ENCODE measurements around the gene CPM. TPM values are rescaled to one million over a fixed set of nuclear protein-coding genes. Genes with fewer than 3 reads are reported as not detected.

Gene CPM
- total RNA-seq, 1 donor: 3.6 TPM

GRCh38 chr12:68950511-68950910, 17.5 kb upstream of the CPM start:
- no peak overlapping the region for H3K4me2 ChIP-seq (ENCODE audit: insufficient read depth, low read length)
- TF ChIP-seq, protein P1, sequence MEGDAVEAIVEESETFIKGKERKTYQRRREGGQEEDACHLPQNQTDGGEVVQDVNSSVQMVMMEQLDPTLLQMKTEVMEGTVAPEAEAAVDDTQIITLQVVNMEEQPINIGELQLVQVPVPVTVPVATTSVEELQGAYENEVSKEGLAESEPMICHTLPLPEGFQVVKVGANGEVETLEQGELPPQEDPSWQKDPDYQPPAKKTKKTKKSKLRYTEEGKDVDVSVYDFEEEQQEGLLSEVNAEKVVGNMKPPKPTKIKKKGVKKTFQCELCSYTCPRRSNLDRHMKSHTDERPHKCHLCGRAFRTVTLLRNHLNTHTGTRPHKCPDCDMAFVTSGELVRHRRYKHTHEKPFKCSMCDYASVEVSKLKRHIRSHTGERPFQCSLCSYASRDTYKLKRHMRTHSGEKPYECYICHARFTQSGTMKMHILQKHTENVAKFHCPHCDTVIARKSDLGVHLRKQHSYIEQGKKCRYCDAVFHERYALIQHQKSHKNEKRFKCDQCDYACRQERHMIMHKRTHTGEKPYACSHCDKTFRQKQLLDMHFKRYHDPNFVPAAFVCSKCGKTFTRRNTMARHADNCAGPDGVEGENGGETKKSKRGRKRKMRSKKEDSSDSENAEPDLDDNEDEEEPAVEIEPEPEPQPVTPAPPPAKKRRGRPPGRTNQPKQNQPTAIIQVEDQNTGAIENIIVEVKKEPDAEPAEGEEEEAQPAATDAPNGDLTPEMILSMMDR (IDR thresholded peaks at IDR 0.05; ENCODE audit: extremely low read depth, low read depth, low read length): no peak
- no peaks in the 10 kb centered on the region for H4K20me1 ChIP-seq (ENCODE audit: insufficient read depth, low read length)
- no peak overlapping the region for H3K4me3 ChIP-seq (ENCODE audit: insufficient read depth, low read length)
- no peaks in the 10 kb centered on the region for H3K27me3 ChIP-seq (ENCODE audit: insufficient read depth, low read length)
- no peaks in the 10 kb centered on the region for H3K79me2 ChIP-seq (ENCODE audit: insufficient read depth, low read length)
- H3K9me3 ChIP-seq (ENCODE audit: low read depth, low read length): no peaks in the 10 kb centered on the region
- H3K36me3 ChIP-seq (ENCODE audit: insufficient read depth, low read length): no peaks in the 10 kb centered on the region
- no peaks in the 10 kb centered on the region for H3K4me1 ChIP-seq (ENCODE audit: insufficient read depth, low read length)
- H3K27ac ChIP-seq (ENCODE audit: low read depth, low read length): no peak overlapping the region
- no peak overlapping the region for H2AFZ ChIP-seq (ENCODE audit: low read length)
- DNase-seq (ENCODE audit: insufficient read length, low spot score, missing footprints): peak; percentile 55

GRCh38 chr12:68945255-68945654, 12.3 kb upstream of the CPM start:
- H3K4me1 ChIP-seq (ENCODE audit: insufficient read depth, low read length): no peaks in the 10 kb centered on the region
- no peak overlapping the region for H3K4me2 ChIP-seq (ENCODE audit: insufficient read depth, low read length)
- H2AFZ ChIP-seq (ENCODE audit: low read length): no peak overlapping the region
- H3K9me3 ChIP-seq (ENCODE audit: low read depth, low read length): no peaks in the 10 kb centered on the region
- no peak overlapping the region for H3K4me3 ChIP-seq (ENCODE audit: insufficient read depth, low read length)
- TF ChIP-seq, protein P1 (IDR thresholded peaks at IDR 0.05; ENCODE audit: extremely low read depth, low read depth, low read length): no peak
- H3K36me3 ChIP-seq (ENCODE audit: insufficient read depth, low read length): no peaks in the 10 kb centered on the region
- no peak overlapping the region for H3K27ac ChIP-seq (ENCODE audit: low read depth, low read length)
- no peaks in the 10 kb centered on the region for H3K27me3 ChIP-seq (ENCODE audit: insufficient read depth, low read length)
- no peaks in the 10 kb centered on the region for H4K20me1 ChIP-seq (ENCODE audit: insufficient read depth, low read length)
- DNase-seq (ENCODE audit: insufficient read length, low spot score, missing footprints): no peak
- no peaks in the 10 kb centered on the region for H3K79me2 ChIP-seq (ENCODE audit: insufficient read depth, low read length)

DNA sequence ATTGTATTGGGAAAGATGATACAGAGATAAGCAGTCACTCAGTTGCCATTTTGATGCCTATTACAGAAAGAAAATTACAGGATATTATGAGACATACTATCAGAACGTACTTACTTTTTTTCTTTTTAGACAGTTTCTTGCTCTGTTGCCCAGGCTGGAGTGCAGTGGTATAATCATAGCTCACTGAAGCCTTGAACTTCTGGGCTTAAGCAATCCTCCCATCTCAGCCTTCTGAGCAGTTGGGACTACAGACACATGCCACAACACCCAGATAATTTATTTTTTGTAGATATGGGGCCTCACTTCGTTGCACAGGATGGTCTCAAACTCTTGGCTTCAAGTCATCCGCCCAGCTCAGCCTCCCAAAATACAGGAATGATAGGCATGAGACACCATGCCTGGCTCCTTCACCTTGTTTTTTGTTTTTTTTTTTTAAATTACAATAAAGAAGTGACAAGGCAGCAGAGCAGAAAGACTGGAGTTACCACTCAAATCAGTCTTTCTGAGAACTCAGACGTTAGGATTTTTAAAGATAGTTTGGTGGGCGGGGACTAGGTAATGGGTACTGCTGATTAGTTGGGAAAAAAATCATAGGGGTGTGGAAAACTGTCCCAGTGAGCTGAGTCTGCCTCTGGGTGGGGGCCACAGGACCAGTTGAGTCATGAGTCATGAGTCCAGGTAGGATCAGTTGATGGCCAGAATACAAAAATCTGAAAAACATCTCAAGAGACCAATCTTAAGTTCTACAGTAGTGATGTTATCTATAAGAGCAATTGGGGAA, 11.5 kb upstream of the CPM start:
- Histone ChIP-seq H3K4me2 (ENCODE audit: insufficient read depth, low read length) (no peak overlapping the region), H3K27me3 (ENCODE audit: insufficient read depth, low read length) (no peaks in the 10 kb centered on the region), H3K36me3 (ENCODE audit: insufficient read depth, low read length) (no peaks in the 10 kb centered on the region), H2AFZ (ENCODE audit: low read length) (no peak overlapping the region), H3K9me3 (ENCODE audit: low read depth, low read length) (no peaks in the 10 kb centered on the region), H3K79me2 (ENCODE audit: insufficient read depth, low read length) (no peaks in the 10 kb centered on the region), H3K27ac (ENCODE audit: low read depth, low read length) (no peak overlapping the region), H4K20me1 (ENCODE audit: insufficient read depth, low read length) (no peaks in the 10 kb centered on the region), H3K4me1 (ENCODE audit: insufficient read depth, low read length) (no peaks in the 10 kb centered on the region), H3K4me3 (ENCODE audit: insufficient read depth, low read length) (no peak overlapping the region)
- DNase-seq (ENCODE audit: insufficient read length, low spot score, missing footprints): no peak
- TF ChIP-seq, protein P1 (IDR thresholded peaks at IDR 0.05; ENCODE audit: extremely low read depth, low read depth, low read length): no peak

DNA sequence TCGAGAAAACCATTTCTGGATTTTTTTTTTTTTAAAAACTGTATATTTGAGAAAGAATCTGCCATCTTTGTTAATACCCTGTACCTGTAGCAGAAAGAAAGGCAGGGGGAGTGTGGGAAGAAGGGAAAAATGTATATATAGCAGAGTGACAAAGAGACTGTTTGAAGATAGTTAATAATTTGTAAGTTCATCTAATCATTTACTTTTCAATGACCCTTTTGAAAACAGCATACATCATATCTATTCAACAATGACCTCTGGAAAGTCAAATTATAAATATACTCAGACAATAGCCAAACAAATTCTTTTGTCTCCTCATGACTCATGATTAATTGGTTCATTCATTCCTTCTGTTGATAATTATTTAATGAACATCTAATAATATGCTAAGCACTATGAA, 10.9 kb upstream of the CPM start:
- DNase-seq (ENCODE audit: insufficient read length, low spot score, missing footprints): no peak
- Histone ChIP-seq H4K20me1 (ENCODE audit: insufficient read depth, low read length) (no peaks in the 10 kb centered on the region), H3K79me2 (ENCODE audit: insufficient read depth, low read length) (no peaks in the 10 kb centered on the region), H3K4me2 (ENCODE audit: insufficient read depth, low read length) (no peak overlapping the region), H3K27me3 (ENCODE audit: insufficient read depth, low read length) (no peaks in the 10 kb centered on the region), H3K4me3 (ENCODE audit: insufficient read depth, low read length) (no peak overlapping the region), H3K36me3 (ENCODE audit: insufficient read depth, low read length) (no peaks in the 10 kb centered on the region), H3K4me1 (ENCODE audit: insufficient read depth, low read length) (no peaks in the 10 kb centered on the region), H3K9me3 (ENCODE audit: low read depth, low read length) (no peaks in the 10 kb centered on the region), H3K27ac (ENCODE audit: low read depth, low read length) (no peak overlapping the region), H2AFZ (ENCODE audit: low read length) (no peak overlapping the region)
- TF ChIP-seq, protein P1 (IDR thresholded peaks at IDR 0.05; ENCODE audit: extremely low read depth, low read depth, low read length): no peak

Measured in osteoblast (primary cell).